ENCODE measurements around the gene ZC2HC1B.

The ZC2HC1B gene

GRCh38 chr6:143964674-143965081 lies 100.4 kb downstream of the ZC2HC1B start:
- no peak overlapping the region for H3K27ac ChIP-seq
- TF ChIP-seq CTCF (IDR thresholded peaks at IDR 0.05) (no peak), ZFX (IDR thresholded peaks at IDR 0.05; ENCODE audit: borderline replicate concordance) (no peak)

GRCh38 chr6:143965503-143966171 lies 101.4 kb downstream of the ZC2HC1B start:
- no peak overlapping the region for H3K27ac ChIP-seq
- TF ChIP-seq ZFX (IDR thresholded peaks at IDR 0.05; ENCODE audit: borderline replicate concordance): no peak
- no peak for TF ChIP-seq CTCF (IDR thresholded peaks at IDR 0.05)

- TF ChIP-seq CTCF (IDR thresholded peaks at IDR 0.05) (no peak), ZFX (IDR thresholded peaks at IDR 0.05; ENCODE audit: borderline replicate concordance) (no peak)
- H3K27ac ChIP-seq: no peak overlapping the region
These were observed 102.0 kb downstream of the ZC2HC1B start for GRCh38 chr6:143966312-143966711.

GRCh38 chr6:143967706-143968376 lies 103.6 kb downstream of the ZC2HC1B start:
- TF ChIP-seq CTCF (IDR thresholded peaks at IDR 0.05) (no peak), ZFX (IDR thresholded peaks at IDR 0.05; ENCODE audit: borderline replicate concordance) (no peak)
- no peak overlapping the region for H3K27ac ChIP-seq

GRCh38 chr6:143969077-143969476 lies 104.8 kb downstream of the ZC2HC1B start:
- no peak for TF ChIP-seq ZFX (IDR thresholded peaks at IDR 0.05; ENCODE audit: borderline replicate concordance)
- TF ChIP-seq CTCF (IDR thresholded peaks at IDR 0.05): no peak
- no peak overlapping the region for H3K27ac ChIP-seq

GRCh38 chr6:143970456-143971218 lies 106.4 kb downstream of the ZC2HC1B start:
- no peak overlapping the region for H3K27ac ChIP-seq
- TF ChIP-seq CTCF (IDR thresholded peaks at IDR 0.05): no peak
- no peak for TF ChIP-seq ZFX (IDR thresholded peaks at IDR 0.05; ENCODE audit: borderline replicate concordance)

Data from 22Rv1 (cell line).